Loucy (cell line): ENCODE measurements around the gene ZCCHC24.

Source experiments
- H2AFZ ChIP-seq: fragments of 200-600 bp; sonication (generic); 2 replicates; pipeline ENCODE4 v1.6.0; 2016; ENCODE audit warnings: antibody characterized with exemption, mild to moderate bottlenecking, low read length, moderate library complexity
- H3F3A ChIP-seq: fragments of 200-600 bp; 2 replicates; pipeline ENCODE4 v1.6.0; 2016; ENCODE audit warnings: antibody characterized with exemption, low read depth, mild to moderate bottlenecking
- H3K27me3 ChIP-seq: fragments of 200-600 bp; sonication (generic); 2 replicates; pipeline ENCODE4 v1.6.1; 2014; ENCODE audit warnings: low read length, mild to moderate bottlenecking; ENCODE audit not compliant: insufficient read depth, poor library complexity, severe bottlenecking
- H3K36me3 ChIP-seq: fragments of 200-600 bp; sonication (generic); 2 replicates; pipeline ENCODE4 v1.6.1; 2016; ENCODE audit warnings: low read length; ENCODE audit not compliant: insufficient read depth
- H3K4me1 ChIP-seq: fragments of 200-600 bp; sonication (generic); 2 replicates; pipeline ENCODE4 v1.5.1; 2014; ENCODE audit warnings: low read length, mild to moderate bottlenecking; ENCODE audit not compliant: insufficient read depth, poor library complexity, severe bottlenecking
- H3K4me2 ChIP-seq: fragments of 200-600 bp; sonication (generic); 2 replicates; pipeline ENCODE4 v1.6.0; 2014; ENCODE audit warnings: antibody characterized with exemption, low read length, low read depth, mild to moderate bottlenecking; ENCODE audit not compliant: poor library complexity, severe bottlenecking
- H3K4me3 ChIP-seq: fragments of 200-600 bp; sonication (generic); 2 replicates; pipeline ENCODE4 v1.5.1; 2014; ENCODE audit warnings: low read length, mild to moderate bottlenecking, mixed read lengths; ENCODE audit not compliant: poor library complexity, severe bottlenecking
- H3K79me2 ChIP-seq: fragments of 200-600 bp; sonication (generic); 2 replicates; pipeline ENCODE4 v1.6.1; 2014; ENCODE audit warnings: low read length; ENCODE audit not compliant: insufficient read depth
- H3K9ac ChIP-seq: fragments of 200-600 bp; sonication (generic); 2 replicates; pipeline ENCODE4 v1.6.0; 2014; ENCODE audit warnings: mild to moderate bottlenecking, low read depth, low read length, moderate library complexity; ENCODE audit not compliant: poor library complexity, severe bottlenecking
- H3K9me2 ChIP-seq: fragments of 200-600 bp; sonication (generic); replicated peaks from 2 replicates; pipeline ENCODE4 v1.6.1; 2016; ENCODE audit warnings: low read depth, low read length, mixed read lengths
- H3K9me3 ChIP-seq: fragments of 200-600 bp; sonication (generic); 2 replicates; pipeline ENCODE4 v1.6.1; 2014; ENCODE audit warnings: mild to moderate bottlenecking, antibody characterized with exemption, low read length, low read depth; ENCODE audit not compliant: insufficient read depth
- H4K20me1 ChIP-seq: fragments of 200-600 bp; sonication (generic); 2 replicates; pipeline ENCODE4 v1.6.0; 2014; ENCODE audit warnings: antibody characterized with exemption, low read length, mild to moderate bottlenecking; ENCODE audit not compliant: insufficient read depth, poor library complexity, severe bottlenecking
- CTCF ChIP-seq: fragments of 200-600 bp; sonication (generic); conservative IDR thresholded peaks from 2 replicates; pipeline ENCODE4 v1.5.1; 2014; ENCODE audit warnings: mild to moderate bottlenecking, antibody characterized with exemption, low read length
- EZH2phosphoT487 ChIP-seq: fragments of 200-600 bp; IDR thresholded peaks from 2 replicates; pipeline ENCODE4 v1.6.1; 2018; ENCODE audit warnings: antibody characterized with exemption, mild to moderate bottlenecking, moderate library complexity, borderline replicate concordance

ZCCHC24 gene

GRCh38 chr10:79411546-79412495 lies 33.6 kb downstream of the ZCCHC24 start:
- no peaks in the 10 kb centered on the region for H3F3A ChIP-seq
- H3K36me3 ChIP-seq: no peaks in the 10 kb centered on the region; the same call in 1 of the 2 replicates
- no peaks in the 10 kb centered on the region for H3K27me3 ChIP-seq
- TF ChIP-seq CTCF (no peak), EZH2phosphoT487 (no peak)
- no peak overlapping the region for H3K9ac ChIP-seq
- peaks cover 14% of the 10 kb centered on the region for H3K4me1 ChIP-seq
- H2AFZ ChIP-seq: no peak overlapping the region
- H3K4me3 ChIP-seq: no peak overlapping the region
- H3K9me2 ChIP-seq: no peaks in the 10 kb centered on the region
- H3K4me2 ChIP-seq: no peak overlapping the region
- H4K20me1 ChIP-seq: no peaks in the 10 kb centered on the region
- no peaks in the 10 kb centered on the region for H3K9me3 ChIP-seq
- H3K79me2 ChIP-seq: no peaks in the 10 kb centered on the region

- no peaks in the 10 kb centered on the region for H3K27me3 ChIP-seq
- H3K36me3 ChIP-seq: no peaks in the 10 kb centered on the region
- H3K4me3 ChIP-seq: no peak overlapping the region
- no peaks in the 10 kb centered on the region for H4K20me1 ChIP-seq
- H3K4me1 ChIP-seq: peaks cover 26% of the 10 kb centered on the region
- no peaks in the 10 kb centered on the region for H3K9me3 ChIP-seq
- no peaks in the 10 kb centered on the region for H3K9me2 ChIP-seq
- no peak overlapping the region for H2AFZ ChIP-seq
- no peak overlapping the region for H3K4me2 ChIP-seq
- H3F3A ChIP-seq: no peaks in the 10 kb centered on the region
- H3K79me2 ChIP-seq: no peaks in the 10 kb centered on the region
- H3K9ac ChIP-seq: no peak overlapping the region
- no peak for TF ChIP-seq CTCF
- no peak for TF ChIP-seq EZH2phosphoT487
Observed at GRCh38 chr10:79410315-79411094, 34.9 kb downstream of the ZCCHC24 start.

- H3K9me3 ChIP-seq: no peaks in the 10 kb centered on the region
- H3K9me2 ChIP-seq: no peaks in the 10 kb centered on the region
- no peaks in the 10 kb centered on the region for H4K20me1 ChIP-seq
- no peaks in the 10 kb centered on the region for H3K79me2 ChIP-seq
- no peak overlapping the region for H3K9ac ChIP-seq
- H3K4me2 ChIP-seq: no peak overlapping the region
- TF ChIP-seq EZH2phosphoT487: no peak
- no peak for TF ChIP-seq CTCF
- H3K27me3 ChIP-seq: no peaks in the 10 kb centered on the region
- H3K4me1 ChIP-seq: peaks cover 29% of the 10 kb centered on the region
- no peak overlapping the region for H2AFZ ChIP-seq
- no peak overlapping the region for H3K4me3 ChIP-seq
- no peaks in the 10 kb centered on the region for H3F3A ChIP-seq
- H3K36me3 ChIP-seq: no peaks in the 10 kb centered on the region
Observed at GRCh38 chr10:79409726-79410085, 35.7 kb downstream of the ZCCHC24 start.
